GM19025 (cell line): ENCODE data around the gene CENPM.
"Not testable (repeated sequence)": the region's sequence is repeated elsewhere in the genome, so short reads cannot be mapped to it uniquely, and the experiment has no call there.

Source experiments
- ATAC-seq: cut with Tn5 transposase; IDR thresholded peaks from one replicate; pipeline ENCODE4 v1.9.1; 2021; ENCODE audit warnings: mild to moderate bottlenecking, low read depth, moderate library complexity; ENCODE audit not compliant: unreplicated experiment

CENPM gene

DNA sequence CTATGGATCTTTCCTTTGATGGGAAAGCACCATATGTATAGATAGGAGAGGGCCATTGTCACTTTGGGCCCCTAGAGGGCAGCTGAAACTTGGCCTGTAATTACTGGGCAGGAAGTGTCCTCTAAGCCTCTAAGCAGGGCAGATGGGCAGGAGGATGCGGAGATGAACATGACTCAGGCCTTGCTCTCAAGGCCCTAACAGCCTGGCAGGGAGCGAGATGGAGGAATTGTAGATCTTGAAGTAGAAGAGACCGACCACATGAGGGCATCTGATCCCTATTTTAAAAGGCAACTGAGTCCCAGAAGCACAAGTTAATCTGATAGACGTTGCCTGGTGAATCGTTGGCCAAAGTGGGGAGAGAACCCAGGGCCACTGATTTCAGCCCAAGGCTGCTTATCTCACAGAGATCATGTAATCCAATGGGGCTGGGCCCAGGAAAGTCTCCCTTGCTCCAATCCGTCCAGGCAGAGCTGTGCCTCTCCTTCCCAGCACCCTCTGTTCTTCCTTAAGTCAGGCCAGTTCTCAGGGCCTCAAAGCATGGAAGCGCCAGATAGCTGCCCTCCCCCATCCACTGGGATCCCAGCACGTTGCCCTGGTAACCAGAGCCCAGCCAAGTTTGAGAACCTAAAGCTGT is 19.8 kb upstream of the CENPM start:
- ATAC-seq = no peak

- ATAC-seq = no peak
These were observed 19.3 kb upstream of the CENPM start for GRCh38 chr22:41966225-41966606.

- no peak for ATAC-seq
These were observed 17.1 kb upstream of the CENPM start for GRCh38 chr22:41964112-41964491.

DNA sequence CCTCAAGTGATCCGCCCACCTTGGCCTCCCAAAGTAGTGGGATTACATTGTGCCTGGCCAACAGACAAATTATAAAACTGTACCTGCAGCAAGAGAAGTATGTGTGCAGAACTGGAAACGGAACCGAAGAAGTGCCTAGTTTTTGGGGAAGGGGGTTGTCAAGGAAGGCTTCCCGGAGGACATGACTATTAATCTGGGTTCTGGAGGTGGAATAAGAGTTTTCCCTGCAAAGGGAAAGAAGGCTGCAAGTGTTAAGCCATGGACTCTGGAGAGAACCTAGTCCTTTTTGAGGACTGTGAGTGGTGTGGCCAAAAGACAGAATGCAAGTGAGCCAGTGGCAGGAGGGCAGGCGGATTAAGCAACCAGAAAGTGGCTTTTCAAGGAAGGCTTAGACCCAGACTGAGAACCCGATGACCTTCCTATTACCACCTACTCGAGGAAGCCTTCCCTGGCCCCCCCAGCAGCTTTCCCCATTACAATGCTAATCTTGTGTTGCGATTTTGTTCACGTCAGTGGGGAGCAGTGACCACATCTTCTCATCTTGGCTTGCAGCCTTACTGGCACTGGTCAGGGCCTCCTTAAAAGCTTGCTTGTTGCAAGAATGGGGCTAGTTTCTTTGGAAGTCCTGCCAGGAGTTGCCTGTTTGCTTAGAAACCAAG is 16.6 kb upstream of the CENPM start:
- no peak for ATAC-seq

- no peak for ATAC-seq
These were observed 11.1 kb upstream of the CENPM start for GRCh38 chr22:41957941-41958556.

- no peak for ATAC-seq
These were observed 5.8 kb upstream of the CENPM start for GRCh38 chr22:41952713-41953112.

GRCh38 chr22:41951898-41952474 is 5.0 kb upstream of the CENPM start, which contains the start of gene SMIM45:
Gene SMIM45, plus strand, starts transcription at chr22:41952150.
- no peak for ATAC-seq

DNA sequence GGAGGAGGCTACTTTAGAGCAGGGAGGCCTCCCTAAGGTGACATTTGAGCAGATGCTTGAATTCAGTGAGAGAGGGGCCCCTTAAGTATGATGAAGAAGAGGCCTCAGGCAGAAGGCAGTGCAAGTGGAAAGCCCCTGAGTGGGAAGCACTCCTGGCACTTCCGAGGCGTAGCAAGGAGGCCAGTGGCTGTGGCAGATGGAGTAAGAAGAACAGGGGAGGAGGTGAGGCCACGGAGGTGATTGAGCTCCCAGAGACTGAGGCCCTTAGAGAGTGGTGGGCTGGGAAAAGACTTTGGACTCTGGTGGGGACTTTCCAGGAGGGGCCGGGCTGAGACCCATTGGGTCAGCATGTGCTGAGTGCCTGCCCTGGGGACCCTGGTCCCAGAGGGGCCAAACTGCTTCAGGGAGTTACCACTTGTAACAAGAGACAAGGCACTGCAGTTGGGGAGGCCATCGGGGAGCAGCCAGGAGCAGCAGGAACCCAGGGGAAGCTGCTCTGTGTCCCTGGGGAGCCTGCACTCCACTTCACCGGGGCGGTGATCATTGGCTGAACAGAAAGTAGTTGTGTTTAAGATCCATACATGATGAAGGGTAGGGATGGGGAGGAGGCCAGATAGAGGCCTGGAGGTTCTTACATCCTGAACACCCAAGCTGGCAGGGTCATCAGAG is 2.5 kb upstream of the CENPM start:
- ATAC-seq = peak; percentile 25

GRCh38 chr22:41948928-41949296 is 2.0 kb upstream of the CENPM start:
- not testable (repeated sequence) for ATAC-seq

GRCh38 chr22:41948142-41948541 is 1.2 kb upstream of the CENPM start:
- ATAC-seq = no peak

GRCh38 chr22:41947424-41948080 is 600 bp upstream of the CENPM start:
- ATAC-seq = no peak

GRCh38 chr22:41943661-41944209 is 3.2 kb downstream of the CENPM start:
- ATAC-seq = no peak

GRCh38 chr22:41940832-41941765 is 5.9 kb downstream of the CENPM start:
- peak; percentile 29 for ATAC-seq

- ATAC-seq = peak; percentile 51
These were observed 6.7 kb downstream of the CENPM start for GRCh38 chr22:41939981-41940831.

DNA sequence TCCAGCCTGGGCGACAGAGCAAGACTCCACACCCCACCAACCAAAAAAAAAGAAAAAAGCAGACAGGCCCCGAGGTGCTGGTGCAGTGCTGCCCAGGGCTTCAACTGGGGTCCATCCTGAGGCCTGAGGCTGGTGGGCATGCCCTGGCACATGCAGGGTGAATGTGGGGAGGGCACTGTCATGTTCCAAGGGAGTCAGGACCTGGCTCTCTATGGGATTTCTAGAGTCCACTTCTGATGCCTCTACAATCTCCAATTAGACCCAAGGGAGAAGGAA is 10.1 kb downstream of the CENPM start:
- ATAC-seq = no peak

- ATAC-seq = no peak
These were observed 11.4 kb downstream of the CENPM start for GRCh38 chr22:41935509-41935908.

DNA sequence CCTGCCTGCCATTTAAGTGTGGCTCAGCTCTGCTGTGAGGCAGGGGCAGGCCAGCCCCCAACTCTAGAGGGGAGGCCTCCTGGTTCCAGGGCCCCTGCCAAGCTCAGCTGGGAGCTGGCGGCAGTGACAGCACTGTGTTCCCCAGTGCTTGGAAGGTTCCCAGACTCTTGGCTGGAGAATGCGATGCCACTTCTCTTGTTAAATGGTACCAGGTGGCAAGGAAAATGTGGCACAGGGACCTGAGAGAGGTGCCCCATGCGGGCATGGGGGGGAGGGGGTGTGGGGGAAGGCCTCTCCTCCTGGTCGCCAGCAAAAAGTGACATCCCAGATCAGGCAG is 12.0 kb downstream of the CENPM start:
- no peak for ATAC-seq

GRCh38 chr22:41934284-41935014 is 12.5 kb downstream of the CENPM start:
- ATAC-seq = no peak
